ENCODE data around the gene MPP2.

The MPP2 gene

GRCh38 chr17:43935926-43936261 is 28.6 kb upstream of the MPP2 start:
- DNase-seq (ENCODE audit: extremely low spot score): no peak
- ChIA-PET CTCF (no interaction called here), POLR2A (no interaction called here)
- TF ChIP-seq HDGF (IDR thresholded peaks at IDR 0.05; ENCODE audit: borderline replicate concordance): no peak
- no peak for TF ChIP-seq FOXK2 (IDR thresholded peaks at IDR 0.05)
- no peak for TF ChIP-seq PKNOX1 (IDR thresholded peaks at IDR 0.05)
- TF ChIP-seq L3MBTL2 (conservative IDR thresholded peaks at IDR 0.05): no peak
- no peak for TF ChIP-seq ARNT (IDR thresholded peaks at IDR 0.05)
- TF ChIP-seq BHLHE40 (IDR thresholded peaks at IDR 0.05; ENCODE audit: borderline replicate concordance): no peak
- TF ChIP-seq SP1 (IDR thresholded peaks at IDR 0.05): no peak

- TF ChIP-seq FOXA1 (IDR thresholded peaks at IDR 0.05) (no peak), FOXM1 (IDR thresholded peaks at IDR 0.05; ENCODE audit: borderline replicate concordance) (no peak), PKNOX1 (IDR thresholded peaks at IDR 0.05) (no peak), SP1 (IDR thresholded peaks at IDR 0.05) (no peak), ARNT (IDR thresholded peaks at IDR 0.05) (no peak)
- CTCF ChIA-PET: interaction anchor here (0.6 kb wide), 1 partner anchor 231 kb away, joined by 3 read pairs; no protein-coding TSS in a partner anchor
- POLR2A ChIA-PET: no interaction called here
Measured at GRCh38 chr17:43935204-43935925, 28.0 kb upstream of the MPP2 start.

GRCh38 chr17:43932923-43933322 is 25.6 kb upstream of the MPP2 start:
- TF ChIP-seq SP1 (IDR thresholded peaks at IDR 0.05) (no peak), TARDBP (IDR thresholded peaks at IDR 0.05) (no peak), ARNT (IDR thresholded peaks at IDR 0.05) (no peak), CTBP1 (IDR thresholded peaks at IDR 0.05; ENCODE audit: borderline replicate concordance) (no peak), ELF4 (IDR thresholded peaks at IDR 0.05) (no peak), ZNF384 (IDR thresholded peaks at IDR 0.05) (no peak), FOXK2 (IDR thresholded peaks at IDR 0.05) (no peak), L3MBTL2 (conservative IDR thresholded peaks at IDR 0.05) (no peak), FOXA1 (IDR thresholded peaks at IDR 0.05) (no peak), FOXM1 (IDR thresholded peaks at IDR 0.05; ENCODE audit: borderline replicate concordance) (no peak), LEF1 (IDR thresholded peaks at IDR 0.05; ENCODE audit: borderline replicate concordance) (no peak), PKNOX1 (IDR thresholded peaks at IDR 0.05) (no peak), HDGF (IDR thresholded peaks at IDR 0.05; ENCODE audit: borderline replicate concordance) (no peak), NFRKB (IDR thresholded peaks at IDR 0.05) (no peak)
- POLR2A ChIA-PET: no interaction called here
- DNase-seq (ENCODE audit: extremely low spot score): no peak
- CTCF ChIA-PET: interaction anchor here (0.6 to 1.6 kb wide), 2 partner anchors 11 to 92 kb away, joined by 3 to 6 read pairs; no protein-coding TSS in a partner anchor

More at GRCh38 chr17:43935204-43935925, 28.0 kb upstream of the MPP2 start:
- no peak for DNase-seq (ENCODE audit: extremely low spot score)

GRCh38 chr17:43932357-43932756 is 25.0 kb upstream of the MPP2 start:
- POLR2A ChIA-PET: no interaction called here
- CTCF ChIA-PET: no interaction called here
- DNase-seq (ENCODE audit: extremely low spot score): no peak
- no peak for TF ChIP-seq SUZ12 (IDR thresholded peaks at IDR 0.05)
- no peak for TF ChIP-seq BHLHE40 (IDR thresholded peaks at IDR 0.05; ENCODE audit: borderline replicate concordance)
- no peak for TF ChIP-seq NFRKB (IDR thresholded peaks at IDR 0.05)
- TF ChIP-seq L3MBTL2 (conservative IDR thresholded peaks at IDR 0.05): no peak
- TF ChIP-seq FOXM1 (IDR thresholded peaks at IDR 0.05; ENCODE audit: borderline replicate concordance): no peak
- no peak for TF ChIP-seq ELF4 (IDR thresholded peaks at IDR 0.05)
- TF ChIP-seq CTBP1 (IDR thresholded peaks at IDR 0.05; ENCODE audit: borderline replicate concordance): no peak
- TF ChIP-seq LEF1 (IDR thresholded peaks at IDR 0.05; ENCODE audit: borderline replicate concordance): no peak
- TF ChIP-seq SP1 (IDR thresholded peaks at IDR 0.05): no peak
- TF ChIP-seq FOXA1 (IDR thresholded peaks at IDR 0.05): no peak
- TF ChIP-seq TARDBP (IDR thresholded peaks at IDR 0.05): no peak
- no peak for TF ChIP-seq HDGF (IDR thresholded peaks at IDR 0.05; ENCODE audit: borderline replicate concordance)
- TF ChIP-seq ZNF384 (IDR thresholded peaks at IDR 0.05): no peak
- no peak for TF ChIP-seq PKNOX1 (IDR thresholded peaks at IDR 0.05)

GRCh38 chr17:43931062-43931571 is 23.8 kb upstream of the MPP2 start:
- ChIA-PET POLR2A (no interaction called here), CTCF (interaction anchor here (0.8 to 1.2 kb wide), 2 partner anchors 14 to 55 kb away, joined by 3 read pairs; no protein-coding TSS in a partner anchor)
- no peak for TF ChIP-seq ELF4 (IDR thresholded peaks at IDR 0.05)
- no peak for TF ChIP-seq L3MBTL2 (conservative IDR thresholded peaks at IDR 0.05)
- TF ChIP-seq HDGF (IDR thresholded peaks at IDR 0.05; ENCODE audit: borderline replicate concordance): no peak
- no peak for TF ChIP-seq CTBP1 (IDR thresholded peaks at IDR 0.05; ENCODE audit: borderline replicate concordance)
- no peak for TF ChIP-seq PKNOX1 (IDR thresholded peaks at IDR 0.05)
- TF ChIP-seq FOXK2 (IDR thresholded peaks at IDR 0.05): no peak
- no peak for TF ChIP-seq SUZ12 (IDR thresholded peaks at IDR 0.05)
- TF ChIP-seq LEF1 (IDR thresholded peaks at IDR 0.05; ENCODE audit: borderline replicate concordance): no peak
- TF ChIP-seq SP1 (IDR thresholded peaks at IDR 0.05): no peak
- TF ChIP-seq FOXM1 (IDR thresholded peaks at IDR 0.05; ENCODE audit: borderline replicate concordance): no peak
- no peak for TF ChIP-seq NFRKB (IDR thresholded peaks at IDR 0.05)
- TF ChIP-seq ZNF384 (IDR thresholded peaks at IDR 0.05): no peak
- TF ChIP-seq ARNT (IDR thresholded peaks at IDR 0.05): no peak
- TF ChIP-seq BHLHE40 (IDR thresholded peaks at IDR 0.05; ENCODE audit: borderline replicate concordance): no peak
- no peak for TF ChIP-seq TARDBP (IDR thresholded peaks at IDR 0.05)
- no peak for TF ChIP-seq FOXA1 (IDR thresholded peaks at IDR 0.05)
- no peak for DNase-seq (ENCODE audit: extremely low spot score)

Data from HEK293T (cell line).